Psoas muscle (tissue), 8 donors: ENCODE data around the gene HTT-AS. TPM values are rescaled to one million over a fixed set of nuclear protein-coding genes. Genes with fewer than 3 reads are reported as not detected.

ENCODE experiments used
- ATAC-seq, 4 donors: fragments of 200-7000 bp; cut with Tn5 transposase; one replicate each; pipeline ENCODE4 v1.9.1; 2020; ENCODE audit warnings: moderate library complexity in 3 of 4, mild to moderate bottlenecking in 2 of 4
- DNase-seq, 2 donors: peaks; one replicate each; pipeline ENCODE4 v3.0.0-alpha.2; 2020
- H3K27ac ChIP-seq: fragments of 200-600 bp; one replicate; pipeline ENCODE4 v1.8.0; 2022
- H3K27me3 ChIP-seq, 3 donors: fragments of 200-600 bp in 1 of 3; one replicate each; pipeline versions ENCODE4 v1.6.1 to v1.8.0; 2013 to 2022; ENCODE audit warnings: low read length in 2 of 3, mild to moderate bottlenecking in 2 of 3, moderate library complexity in 1 of 3; ENCODE audit not compliant: insufficient read depth in 3 of 3
- H3K36me3 ChIP-seq, 2 donors: fragments of 200-600 bp in 1 of 2; one replicate each; pipeline versions ENCODE4 v1.6.1 to v1.8.0; 2013 to 2022; ENCODE audit warnings: low read depth in 1 of 2, mild to moderate bottlenecking in 1 of 2, moderate library complexity in 1 of 2; ENCODE audit not compliant: insufficient read depth in 1 of 2
- H3K4me1 ChIP-seq: fragments of 200-600 bp; one replicate; pipeline ENCODE4 v1.8.0; 2022
- H3K4me3 ChIP-seq: fragments of 200-600 bp; one replicate; pipeline ENCODE4 v1.8.0; 2022; ENCODE audit warnings: mild to moderate bottlenecking
- H3K9me3 ChIP-seq: fragments of 200-600 bp; one replicate; pipeline ENCODE4 v1.8.0; 2022
- CTCF ChIP-seq: fragments of 200-600 bp; IDR thresholded peaks from one replicate; pipeline ENCODE4 v1.8.0; 2022; ENCODE audit warnings: antibody characterized with exemption
- WGBS, 3 donors: extraction: QIAGEN DNeasy Blood & Tissue Kit; methylation state at CpG; one replicate each; pipeline versions ENCODE4 v1.1.6 to v1.1.7; 2013; 5-methylcytosine and 5-hydroxymethylcytosine counted together
- intact Hi-C, 2 donors: fragments of 100-400 bp; cut with DNase I; formaldehyde crosslinking; loops; one replicate each; pipeline versions ENCODE4 v1.11.0 to v1.14.2; 2022
- polyA plus RNA-seq, 3 donors: library from polyadenylated mRNA; stranded (reverse); fragments of 200-250 nt; gene quantifications; one replicate each; pipeline ENCODE4 v1.2.3, GENCODE V29; 2013
- total RNA-seq, 4 donors: library from RNA; stranded (reverse); fragmentation: NEBNext Ultra II Directional in 2 of 4; extraction: Animal tissue kit (Norgen Biotek cat#: 25700) in 2 of 4; gene quantifications; one replicate each; pipeline versions ENCODE4 v1.2.1 to v1.2.4, GENCODE V29; 2021 to 2023
- donor health status: healthy with polysubstance abuse.
- donor health status: DM: no; HTN: no; CAD: no; lungs with moderate emphysema.
- donor health status: Bipolar disorder and iron deficiency.
- donor health status: healthy.
- donor health status: DM: yes; HTN: yes; CAD: no.
- donor health status: DM: no; HTN: no; CAD: no.
- donor health status: DM: no; HTN: no; CAD: no.
- donor health status: DM: yes; HTN: yes; CAD: no.

Gene HTT-AS
- total and polyA plus RNA-seq, 7 donors: not detected

- intact Hi-C loops: no loop called here
- no peak for DNase-seq
- Histone ChIP-seq H3K36me3 (peaks cover 4 to 57% of the 10 kb centered on the region in 2 donors), H3K27me3 (no peaks in the 10 kb centered on the region), H3K4me1 (peaks cover 29% of the 10 kb centered on the region), H3K27ac (peak overlapping the region; percentile 27), H3K9me3 (no peaks in the 10 kb centered on the region), H3K4me3 (peak overlapping the region; percentile 41)
- ATAC-seq: peak in 1 of 4 donors; percentile 60
- 92 to 95% (median 94%) methylated on average over 6 of the region's 6 CpGs for WGBS, 3 donors
- TF ChIP-seq CTCF: no peak
Measured at GRCh38 chr4:3114377-3114776, 40.0 kb upstream of the HTT-AS start.

GRCh38 chr4:3112609-3113469 lies 38.5 kb upstream of the HTT-AS start:
- DNase-seq: no peak
- Histone ChIP-seq H3K36me3 (peaks cover 4 to 54% of the 10 kb centered on the region in 2 donors), H3K27me3 (no peaks in the 10 kb centered on the region), H3K4me1 (peaks cover 34% of the 10 kb centered on the region), H3K27ac (peak overlapping the region; percentile 76), H3K4me3 (peak overlapping the region; percentile 41), H3K9me3 (no peaks in the 10 kb centered on the region)
- WGBS, 3 donors: 57 to 76% (median 64%) methylated on average over 5 of the region's 5 CpGs
- intact Hi-C loops: no loop called here
- TF ChIP-seq CTCF: no peak
- ATAC-seq: peak; percentile 36 to 75 (median 52)

GRCh38 chr4:3112201-3112600 lies 37.9 kb upstream of the HTT-AS start:
- peak overlapping the region; percentile 76 for H3K27ac ChIP-seq
- peaks cover 39% of the 10 kb centered on the region for H3K4me1 ChIP-seq
- H3K27me3 ChIP-seq: no peaks in the 10 kb centered on the region
- 29 to 37% (median 34%) methylated on average over 4 of the region's 4 CpGs for WGBS, 3 donors
- intact Hi-C loops: no loop called here
- DNase-seq: no peak
- TF ChIP-seq CTCF: no peak
- no peaks in the 10 kb centered on the region for H3K9me3 ChIP-seq
- peak; percentile 77 to 89 (median 86) for ATAC-seq
- peak overlapping the region; percentile 41 for H3K4me3 ChIP-seq
- H3K36me3 ChIP-seq: peaks cover 4 to 53% of the 10 kb centered on the region in 2 donors

- peaks cover 43% of the 10 kb centered on the region for H3K4me1 ChIP-seq
Measured at GRCh38 chr4:3111461-3111860, 37.1 kb upstream of the HTT-AS start.

More at GRCh38 chr4:3111461-3111860, 37.1 kb upstream of the HTT-AS start:
- Histone ChIP-seq H3K27ac (peak overlapping the region; percentile 76), H3K4me3 (no peak overlapping the region), H3K27me3 (no peaks in the 10 kb centered on the region), H3K36me3 (peaks cover 4 to 46% of the 10 kb centered on the region in 2 donors), H3K9me3 (no peaks in the 10 kb centered on the region)
- no peak for TF ChIP-seq CTCF
- intact Hi-C loops: no loop called here
- ATAC-seq: peak in 1 of 4 donors; percentile 10
- no peak for DNase-seq
- WGBS, 3 donors: 45 to 79% (median 70%) methylated on average over 5 of the region's 5 CpGs
